Fibroblast of gingiva (primary cell): ENCODE measurements around the gene HNRNPUL2.
"Not testable (repeated sequence)": the region's sequence is repeated elsewhere in the genome, so short reads cannot be mapped to it uniquely, and the experiment has no call there.

ENCODE experiments used
- DNase-seq: peaks from one replicate; pipeline ENCODE4 v3.0.0-alpha.2; 2011; ENCODE audit warnings: low read depth

HNRNPUL2 gene

GRCh38 chr11:62727165-62727871 is at the start of gene HNRNPUL2:
TSS of gene HNRNPUL2 (minus strand) at chr11:62727457. CDS start at chr11:62727156, 301 bp downstream.
- peak; percentile 99 for DNase-seq

GRCh38 chr11:62775646-62776045 is 48.4 kb upstream of the HNRNPUL2 start:
- no peak for DNase-seq

GRCh38 chr11:62774407-62774806 is 47.1 kb upstream of the HNRNPUL2 start:
- no peak for DNase-seq

GRCh38 chr11:62771144-62772021 is 44.1 kb upstream of the HNRNPUL2 start, which contains the start of gene TAF6L:
TSS of gene TAF6L (plus strand) at chr11:62771396. CDS start at chr11:62775784, 4,388 bp downstream.
- DNase-seq = peak; percentile 94

GRCh38 chr11:62770778-62771143 is 43.5 kb upstream of the HNRNPUL2 start:
- DNase-seq = no peak

GRCh38 chr11:62760867-62761227 is 33.6 kb upstream of the HNRNPUL2 start:
- not testable (repeated sequence) for DNase-seq

GRCh38 chr11:62757846-62758788 is 30.9 kb upstream of the HNRNPUL2 start:
- DNase-seq = no peak

GRCh38 chr11:62755086-62755615 is 27.9 kb upstream of the HNRNPUL2 start:
- no peak for DNase-seq

- DNase-seq = peak; percentile 99
These were observed 26.7 kb upstream of the HNRNPUL2 start, which contains the start of gene ZBTB3 for GRCh38 chr11:62753736-62754603. TSS of gene ZBTB3 (minus strand) at chr11:62754160. CDS start at chr11:62753664, 496 bp downstream.

GRCh38 chr11:62752994-62753735 is 25.9 kb upstream of the HNRNPUL2 start:
- no peak for DNase-seq

GRCh38 chr11:62752177-62752785 is 25.0 kb upstream of the HNRNPUL2 start:
- no peak for DNase-seq

GRCh38 chr11:62749931-62750330 is 22.7 kb upstream of the HNRNPUL2 start:
- not testable (repeated sequence) for DNase-seq

GRCh38 chr11:62747475-62748160 is 20.4 kb upstream of the HNRNPUL2 start:
- DNase-seq = no peak

GRCh38 chr11:62737196-62737595 is 9.9 kb upstream of the HNRNPUL2 start:
- DNase-seq = no peak

- peak; percentile 64 for DNase-seq
These were observed 5.6 kb upstream of the HNRNPUL2 start for GRCh38 chr11:62732830-62733229.

GRCh38 chr11:62730076-62730475 is 2.8 kb upstream of the HNRNPUL2 start:
- DNase-seq = not testable (repeated sequence)

- peak; percentile 82 for DNase-seq
These were observed 1.1 kb upstream of the HNRNPUL2 start, which contains the start of gene TTC9C for GRCh38 chr11:62728171-62728988. TSS of gene TTC9C (plus strand) at chr11:62728486. CDS start at chr11:62728849, 363 bp downstream.

- peak; percentile 95 for DNase-seq
These were observed 564 bp upstream of the HNRNPUL2 start for GRCh38 chr11:62727872-62728170.
